ENCODE measurements around the gene SLC5A10.
"Not testable (repeated sequence)": the region's sequence is repeated elsewhere in the genome, so short reads cannot be mapped to it uniquely, and the experiment has no call there.

SLC5A10 gene

GRCh38 chr17:18947866-18948265, 4.1 kb upstream of the SLC5A10 start:
- DNase-seq (ENCODE audit: low spot score) = no peak

GRCh38 chr17:18948476-18949006, 3.4 kb upstream of the SLC5A10 start:
- DNase-seq (ENCODE audit: low spot score) = no peak

GRCh38 chr17:18949566-18949965, 2.4 kb upstream of the SLC5A10 start:
- DNase-seq (ENCODE audit: low spot score) = no peak

- no peak for DNase-seq (ENCODE audit: low spot score)
Measured at GRCh38 chr17:18950346-18950745, 1.6 kb upstream of the SLC5A10 start.

GRCh38 chr17:18950944-18951905, 740 bp upstream of the SLC5A10 start:
- DNase-seq (ENCODE audit: low spot score) = no peak

- no peak for DNase-seq (ENCODE audit: low spot score)
Measured at GRCh38 chr17:18953231-18953728, 1.3 kb downstream of the SLC5A10 start.

GRCh38 chr17:18954321-18954720, 2.4 kb downstream of the SLC5A10 start:
- no peak for DNase-seq (ENCODE audit: low spot score)

- DNase-seq (ENCODE audit: low spot score) = no peak
Measured at GRCh38 chr17:18955009-18955408, 3.0 kb downstream of the SLC5A10 start.

GRCh38 chr17:18956021-18956420, 4.1 kb downstream of the SLC5A10 start:
- DNase-seq (ENCODE audit: low spot score) = not testable (repeated sequence)

- no peak for DNase-seq (ENCODE audit: low spot score)
Measured at GRCh38 chr17:18956581-18956980, 4.6 kb downstream of the SLC5A10 start.

- no peak for DNase-seq (ENCODE audit: low spot score)
Measured at GRCh38 chr17:18957831-18958230, 5.9 kb downstream of the SLC5A10 start.

GRCh38 chr17:18958611-18959010, 6.6 kb downstream of the SLC5A10 start:
- no peak for DNase-seq (ENCODE audit: low spot score)

- DNase-seq (ENCODE audit: low spot score) = no peak
Measured at GRCh38 chr17:18959071-18959844, 7.3 kb downstream of the SLC5A10 start.

- DNase-seq (ENCODE audit: low spot score) = no peak
Measured at GRCh38 chr17:18959845-18960240, 7.9 kb downstream of the SLC5A10 start.

GRCh38 chr17:18960241-18960665, 8.3 kb downstream of the SLC5A10 start:
- no peak for DNase-seq (ENCODE audit: low spot score)

GRCh38 chr17:18960803-18961511, 9.0 kb downstream of the SLC5A10 start:
- peak; percentile 82 for DNase-seq (ENCODE audit: low spot score)

- DNase-seq (ENCODE audit: low spot score) = peak; percentile 35
Measured at GRCh38 chr17:18961634-18962493, 9.9 kb downstream of the SLC5A10 start.

- no peak for DNase-seq (ENCODE audit: low spot score)
Measured at GRCh38 chr17:18962494-18962815, 10.5 kb downstream of the SLC5A10 start.

GRCh38 chr17:18963126-18964017, 11.4 kb downstream of the SLC5A10 start:
- no peak for DNase-seq (ENCODE audit: low spot score)

GRCh38 chr17:18964018-18964351, 12.0 kb downstream of the SLC5A10 start:
- no peak for DNase-seq (ENCODE audit: low spot score)

All from CD4-positive, alpha-beta T cell treated with Interleukin-2 at 100 ng/mL for 4 hours (primary cell).